Activated naive CD4-positive, alpha-beta T cell treated with anti-CD3 and anti-CD28 coated beads, Interleukin-2, amount 50 U/mL, for 24 hours (primary cell): ENCODE data around the gene ETV7.
"Not testable (repeated sequence)": the region's sequence is repeated elsewhere in the genome, so short reads cannot be mapped to it uniquely, and the experiment has no call there.

Experiments
- H3K27ac Mint-ChIP-seq: one replicate; pipeline ENCODE4 v1.8.0; 2021; ENCODE audit warnings: mild to moderate bottlenecking, mixed read lengths
- H3K27me3 Mint-ChIP-seq: one replicate; pipeline ENCODE4 v1.8.0; 2021; ENCODE audit warnings: mixed read lengths
- H3K36me3 Mint-ChIP-seq: one replicate; pipeline ENCODE4 v1.8.0; 2021; ENCODE audit warnings: mixed read lengths
- H3K4me1 Mint-ChIP-seq: one replicate; pipeline ENCODE4 v1.8.0; 2021; ENCODE audit warnings: mixed read lengths
- H3K4me3 Mint-ChIP-seq: one replicate; pipeline ENCODE4 v1.8.0; 2021; ENCODE audit warnings: mild to moderate bottlenecking, mixed read lengths
- H3K9me3 Mint-ChIP-seq: one replicate; pipeline ENCODE4 v1.8.0; 2021; ENCODE audit warnings: mixed read lengths

Gene ETV7

DNA sequence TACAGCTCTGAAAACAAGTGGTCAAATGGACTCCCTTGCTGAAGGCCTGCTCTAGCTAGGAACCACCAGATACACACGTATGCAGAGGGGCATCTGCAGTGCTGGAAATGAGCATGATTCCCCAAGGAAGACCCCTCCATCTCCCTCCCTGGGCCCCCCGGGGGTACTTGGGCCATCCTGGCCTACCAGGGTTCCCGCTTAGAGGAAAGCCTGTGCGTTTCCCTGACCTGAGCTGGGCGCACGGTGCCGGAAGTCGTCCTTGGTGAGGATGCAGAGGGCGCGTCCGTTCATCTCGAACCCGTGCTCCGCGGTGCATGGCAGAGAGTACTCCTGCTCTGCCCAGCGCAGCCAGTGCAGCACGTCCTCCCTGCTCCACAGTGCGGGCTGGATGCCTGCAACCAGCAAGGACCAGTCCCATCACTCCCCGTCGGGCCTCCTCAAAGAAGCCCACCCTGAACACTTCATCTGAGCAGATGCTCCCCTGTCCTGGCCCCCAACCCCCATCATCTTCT lies 11.8 kb downstream of the ETV7 start:
- H3K36me3 Mint-ChIP-seq, result peaks cover 7% of the 10 kb centered on the region
- no peaks in the 10 kb centered on the region for H3K9me3 Mint-ChIP-seq
- no peaks in the 10 kb centered on the region for H3K27me3 Mint-ChIP-seq
- H3K4me3 Mint-ChIP-seq, result no peak overlapping the region
- H3K4me1 Mint-ChIP-seq, result no peaks in the 10 kb centered on the region
- no peak overlapping the region for H3K27ac Mint-ChIP-seq

DNA sequence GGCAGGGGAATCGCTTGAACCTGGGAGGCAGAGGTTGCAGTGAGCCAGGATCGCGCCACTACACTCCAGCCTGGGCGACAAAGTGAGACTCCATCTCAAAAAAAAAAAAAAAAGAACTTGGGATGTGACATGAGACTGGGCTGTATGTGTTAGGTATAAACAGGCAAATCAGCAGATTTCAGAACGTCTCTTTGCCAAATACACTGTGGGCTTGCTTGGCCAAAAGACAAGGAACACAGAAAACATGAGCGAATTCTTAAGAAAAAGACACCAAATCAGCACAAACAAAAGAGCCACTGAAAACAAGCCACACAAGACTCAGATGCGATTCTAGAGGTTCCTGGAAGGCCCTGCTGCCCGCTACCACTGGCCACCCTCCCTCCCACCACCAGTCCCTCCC lies 12.5 kb downstream of the ETV7 start:
- no peaks in the 10 kb centered on the region for H3K9me3 Mint-ChIP-seq
- H3K4me3 Mint-ChIP-seq, result no peak overlapping the region
- no peaks in the 10 kb centered on the region for H3K4me1 Mint-ChIP-seq
- no peak overlapping the region for H3K27ac Mint-ChIP-seq
- no peaks in the 10 kb centered on the region for H3K27me3 Mint-ChIP-seq
- H3K36me3 Mint-ChIP-seq, result peaks cover 7% of the 10 kb centered on the region

DNA sequence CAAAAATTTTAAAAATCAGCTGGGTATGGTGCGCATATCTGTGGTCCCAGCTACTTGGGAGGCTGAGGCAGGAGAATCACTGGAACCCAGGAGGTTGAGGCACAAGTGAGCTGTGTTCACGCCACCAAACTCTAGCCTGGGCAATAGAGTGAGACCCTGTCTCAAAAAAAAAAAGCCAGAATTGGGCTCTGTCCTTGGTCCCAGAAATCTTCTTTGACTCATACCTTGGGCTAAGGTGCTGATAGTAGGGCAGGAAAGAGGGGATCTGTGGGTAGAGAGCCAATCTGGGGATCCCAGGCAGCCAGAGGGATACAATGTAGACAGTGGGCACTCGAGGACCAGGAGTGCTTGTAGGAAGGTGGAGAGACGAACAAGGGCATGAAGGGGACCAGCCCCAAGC lies 13.3 kb downstream of the ETV7 start:
- H3K27me3 Mint-ChIP-seq, result no peaks in the 10 kb centered on the region
- H3K4me3 Mint-ChIP-seq, result no peak overlapping the region
- no peaks in the 10 kb centered on the region for H3K9me3 Mint-ChIP-seq
- peaks cover 7% of the 10 kb centered on the region for H3K36me3 Mint-ChIP-seq
- H3K27ac Mint-ChIP-seq, result no peak overlapping the region
- H3K4me1 Mint-ChIP-seq, result no peaks in the 10 kb centered on the region

DNA sequence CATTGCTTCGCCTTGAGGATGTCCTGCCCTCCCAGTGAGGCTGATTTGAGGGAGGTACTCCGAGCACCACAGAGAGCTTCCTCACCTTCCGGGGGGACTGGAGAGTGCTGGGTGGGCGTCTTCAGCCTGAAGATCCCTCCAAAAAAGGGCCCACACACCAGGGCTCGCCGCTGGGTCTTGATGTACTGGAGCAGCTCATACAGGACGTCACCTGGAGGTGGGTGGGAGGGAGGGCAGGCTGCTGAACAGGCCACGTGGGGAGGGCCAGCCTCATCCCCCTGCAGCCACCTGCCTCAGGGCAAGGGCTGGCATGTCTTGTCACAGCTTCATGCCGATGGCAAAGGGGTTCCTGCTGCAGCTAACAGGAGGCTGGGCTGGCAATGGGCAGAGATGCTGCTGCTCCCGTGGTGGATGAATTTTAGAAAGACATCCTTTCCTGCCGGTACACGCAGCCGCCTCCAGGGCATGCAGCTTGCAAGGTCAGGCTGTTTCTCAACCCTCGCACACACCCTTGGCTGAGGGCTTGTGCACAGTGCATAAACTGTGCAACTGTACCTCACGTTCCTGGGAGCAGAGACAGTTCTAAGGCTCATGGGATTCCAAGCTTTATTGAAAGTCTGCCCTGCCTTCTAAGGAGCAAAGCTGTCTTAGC lies 14.0 kb downstream of the ETV7 start:
- H3K9me3 Mint-ChIP-seq, result no peaks in the 10 kb centered on the region
- H3K4me1 Mint-ChIP-seq, result no peaks in the 10 kb centered on the region
- H3K27ac Mint-ChIP-seq, result no peak overlapping the region
- H3K36me3 Mint-ChIP-seq, result peaks cover 7% of the 10 kb centered on the region
- no peaks in the 10 kb centered on the region for H3K27me3 Mint-ChIP-seq
- no peak overlapping the region for H3K4me3 Mint-ChIP-seq

DNA sequence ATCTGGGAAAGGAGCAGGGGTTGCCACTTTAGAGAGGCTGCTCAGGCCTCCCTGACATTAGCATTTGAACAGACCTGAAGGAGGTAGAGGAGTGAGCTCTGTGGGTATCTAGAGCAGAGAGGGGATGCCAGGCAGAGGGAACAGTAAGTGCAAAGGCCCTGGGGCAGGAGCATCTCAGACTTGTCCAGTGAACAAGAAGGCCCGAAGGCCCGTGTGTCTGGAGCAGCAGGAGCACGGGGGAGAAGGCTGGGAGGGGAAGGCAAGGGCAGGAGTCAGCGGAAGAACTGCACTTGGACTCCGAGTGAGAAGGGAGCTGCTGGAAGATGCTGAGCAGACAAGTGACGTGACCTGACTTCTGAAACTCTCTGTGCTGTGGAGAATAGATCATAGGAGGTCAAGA lies 15.4 kb downstream of the ETV7 start:
- H3K4me3 Mint-ChIP-seq, result no peak overlapping the region

DNA sequence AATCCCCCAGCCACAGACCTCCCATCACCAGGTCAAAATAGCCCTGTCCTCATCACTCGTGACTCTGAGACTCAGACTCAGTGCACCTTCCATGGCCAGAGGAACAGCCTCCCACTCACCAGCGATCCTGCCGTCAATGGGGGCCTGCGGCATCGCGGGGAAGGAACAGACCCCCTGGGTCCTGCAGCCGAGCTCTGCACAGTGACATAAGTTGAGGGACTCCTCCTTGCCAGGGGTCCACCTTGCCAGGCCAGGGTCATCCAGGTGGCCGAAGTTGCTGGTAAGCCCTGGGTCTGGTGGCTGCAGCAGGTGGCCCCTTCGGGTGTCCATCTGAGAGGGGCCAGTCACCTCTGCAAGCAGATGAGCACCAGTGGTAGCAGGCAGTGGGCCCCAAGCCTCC lies 16.3 kb downstream of the ETV7 start:
- H3K9me3 Mint-ChIP-seq, result no peaks in the 10 kb centered on the region
- no peak overlapping the region for H3K27ac Mint-ChIP-seq
- no peaks in the 10 kb centered on the region for H3K27me3 Mint-ChIP-seq
- H3K4me3 Mint-ChIP-seq, result no peak overlapping the region
- H3K36me3 Mint-ChIP-seq, result peaks cover 7% of the 10 kb centered on the region
- no peaks in the 10 kb centered on the region for H3K4me1 Mint-ChIP-seq

More for the DNA sequence above, 15.4 kb downstream of the ETV7 start:
- no peaks in the 10 kb centered on the region for H3K27me3 Mint-ChIP-seq
- no peaks in the 10 kb centered on the region for H3K9me3 Mint-ChIP-seq
- H3K36me3 Mint-ChIP-seq, result peaks cover 7% of the 10 kb centered on the region
- no peak overlapping the region for H3K27ac Mint-ChIP-seq
- H3K4me1 Mint-ChIP-seq, result no peaks in the 10 kb centered on the region

DNA sequence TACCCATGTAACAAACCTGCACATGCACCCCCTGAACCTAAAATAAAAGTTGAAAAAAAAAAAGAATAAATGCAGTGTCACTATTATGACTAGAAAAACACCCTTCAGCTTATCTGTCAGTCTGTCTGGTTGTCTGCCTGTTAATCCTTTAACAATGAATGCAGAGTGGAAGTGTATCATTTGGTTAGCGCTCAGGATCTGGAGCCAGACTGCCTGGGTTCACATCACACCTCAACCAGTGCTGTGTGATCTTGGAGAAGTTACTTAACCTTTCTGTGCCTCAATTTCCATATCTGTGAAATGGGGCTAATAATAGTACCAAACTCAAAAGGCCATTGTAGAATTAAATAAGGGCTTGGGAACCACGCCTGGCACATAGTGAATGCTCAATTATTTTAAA lies 16.8 kb downstream of the ETV7 start:
- Mint-ChIP-seq H3K27me3 (no peaks in the 10 kb centered on the region), H3K27ac (no peak overlapping the region), H3K9me3 (no peaks in the 10 kb centered on the region), H3K36me3 (peaks cover 7% of the 10 kb centered on the region), H3K4me3 (no peak overlapping the region), H3K4me1 (no peaks in the 10 kb centered on the region)

DNA sequence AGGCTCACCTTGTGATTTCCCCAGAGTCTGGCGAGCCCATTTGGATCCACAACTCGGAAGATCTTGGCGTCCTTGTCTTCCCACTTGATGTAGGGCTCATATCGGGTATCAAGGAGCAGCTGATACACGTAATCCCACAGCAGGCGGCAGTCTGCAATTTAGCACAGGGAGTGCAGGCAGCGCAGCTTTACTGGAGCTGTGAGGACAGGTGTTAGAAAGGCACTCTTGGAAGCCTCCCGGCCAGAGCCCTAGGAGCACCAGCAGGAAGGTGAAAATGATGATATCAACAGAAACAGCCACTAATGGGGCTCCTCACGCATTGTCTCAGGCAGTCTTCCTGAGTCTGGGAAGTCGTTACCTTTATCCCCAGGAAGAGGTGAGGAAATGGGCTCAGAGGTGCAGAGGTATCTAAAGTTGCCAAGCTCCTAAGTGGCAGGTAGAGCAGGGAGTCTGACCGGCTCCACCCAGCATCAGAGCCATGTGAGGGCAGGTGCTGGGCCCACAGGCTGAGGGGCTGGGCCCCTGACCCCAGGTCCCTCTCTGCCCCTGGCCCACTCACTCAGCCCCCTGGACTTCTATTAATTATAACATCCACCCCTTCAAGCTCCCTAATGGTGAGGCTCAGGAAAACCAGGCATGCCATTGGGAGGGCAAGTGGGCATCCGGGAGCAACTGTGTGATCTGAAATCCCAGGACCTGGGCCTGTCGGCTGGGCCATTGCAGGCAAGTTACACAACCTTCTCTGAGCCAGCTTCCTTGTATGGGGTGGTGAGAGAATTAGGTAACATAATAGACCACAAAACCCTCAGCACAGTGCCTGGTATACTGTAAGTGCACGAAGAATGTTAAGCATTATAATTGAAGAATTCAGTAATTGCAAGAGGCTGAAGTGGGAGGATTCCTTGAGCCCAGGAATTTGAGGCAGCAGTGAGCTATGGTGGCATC lies 18.3 kb downstream of the ETV7 start:
- Mint-ChIP-seq H3K27ac (no peak overlapping the region), H3K36me3 (peaks cover 7% of the 10 kb centered on the region), H3K9me3 (no peaks in the 10 kb centered on the region), H3K4me1 (no peaks in the 10 kb centered on the region), H3K4me3 (no peak overlapping the region), H3K27me3 (no peaks in the 10 kb centered on the region)

DNA sequence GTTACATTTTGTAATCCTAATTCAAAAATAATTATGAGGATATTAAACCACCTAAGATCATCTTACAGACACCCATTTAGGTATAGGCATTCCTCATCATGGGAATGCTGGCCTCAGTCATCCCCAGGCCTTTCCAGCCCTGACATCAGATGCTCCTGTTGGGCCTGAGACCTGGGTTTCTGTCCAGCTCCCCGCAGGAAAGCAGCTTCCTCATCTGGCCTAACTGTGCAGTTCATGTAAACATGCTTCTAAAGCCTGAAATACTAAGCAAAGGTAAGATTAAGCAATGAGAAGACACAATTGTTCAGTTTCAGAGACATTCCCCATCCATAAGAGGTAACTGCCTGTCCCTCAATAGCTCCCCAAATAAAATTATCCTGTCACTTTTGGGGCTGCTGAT lies 19.0 kb downstream of the ETV7 start:
- no peak overlapping the region for H3K27ac Mint-ChIP-seq
- no peaks in the 10 kb centered on the region for H3K27me3 Mint-ChIP-seq
- H3K36me3 Mint-ChIP-seq, result peaks cover 7% of the 10 kb centered on the region
- H3K4me3 Mint-ChIP-seq, result no peak overlapping the region
- H3K4me1 Mint-ChIP-seq, result no peaks in the 10 kb centered on the region
- no peaks in the 10 kb centered on the region for H3K9me3 Mint-ChIP-seq

DNA sequence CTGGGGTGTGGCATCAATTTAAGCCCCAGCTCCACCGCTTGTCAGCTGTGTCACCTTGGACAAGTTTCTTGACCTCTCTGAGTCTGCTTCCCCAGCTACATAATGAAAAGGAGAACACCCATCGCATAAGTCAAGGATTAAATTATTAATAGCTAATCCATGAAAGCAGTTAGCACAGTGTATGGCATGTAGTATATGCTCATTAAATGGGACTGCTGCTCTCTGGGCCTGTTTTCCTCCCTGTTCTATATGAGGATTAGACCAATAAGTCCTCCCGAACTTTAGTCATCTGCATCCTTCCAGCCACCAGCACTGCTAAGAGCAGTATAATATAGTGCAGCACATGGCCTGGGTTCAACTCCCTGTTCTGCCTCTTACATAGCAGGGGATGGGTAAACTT lies 19.7 kb downstream of the ETV7 start:
- Mint-ChIP-seq H3K27me3 (no peaks in the 10 kb centered on the region), H3K4me1 (no peaks in the 10 kb centered on the region), H3K4me3 (no peak overlapping the region), H3K36me3 (peaks cover 6% of the 10 kb centered on the region), H3K9me3 (no peaks in the 10 kb centered on the region), H3K27ac (no peak overlapping the region)

DNA sequence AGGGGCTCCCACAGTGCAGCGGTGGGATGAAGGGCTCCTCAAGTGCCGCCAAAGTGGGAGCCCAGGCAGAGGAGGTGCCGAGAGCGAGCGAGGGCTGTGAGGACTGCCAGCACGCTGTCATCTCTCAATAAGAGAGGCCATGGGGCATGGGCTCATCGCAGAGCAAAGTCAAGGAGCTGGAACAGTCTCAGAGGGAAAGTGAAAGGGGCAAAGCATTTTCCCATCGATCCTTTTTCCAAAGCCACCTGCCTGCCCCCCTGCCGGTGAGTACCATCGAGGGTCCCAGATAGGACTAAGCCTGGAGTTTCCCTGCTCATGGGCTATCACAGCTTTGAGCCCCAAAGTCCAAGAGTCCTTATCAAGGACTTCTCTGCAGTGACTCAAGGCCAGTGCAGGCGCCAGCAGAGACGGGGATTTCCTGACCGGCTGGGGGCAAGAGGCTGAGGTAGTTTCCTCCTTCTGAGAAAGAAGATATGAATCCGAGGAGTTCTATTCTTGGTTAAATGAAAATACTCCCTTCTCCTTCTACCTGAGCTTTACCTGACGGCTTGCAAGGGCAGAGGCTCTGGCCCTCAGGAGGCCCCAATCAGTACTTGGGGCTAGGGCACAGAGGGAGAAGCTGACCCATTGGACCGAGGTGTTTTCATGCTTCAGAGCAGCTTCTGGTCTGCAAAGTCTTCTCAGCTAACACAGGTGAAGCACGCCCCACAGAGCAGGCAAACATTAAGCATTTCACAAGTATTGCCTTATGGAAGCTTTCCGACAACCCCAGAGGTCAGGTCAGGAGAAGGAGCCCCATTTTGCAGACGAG lies 22.6 kb downstream of the ETV7 start:
- Mint-ChIP-seq H3K9me3 (no peaks in the 10 kb centered on the region), H3K36me3 (no peaks in the 10 kb centered on the region), H3K4me1 (peaks cover 4% of the 10 kb centered on the region), H3K27me3 (no peaks in the 10 kb centered on the region), H3K27ac (no peak overlapping the region), H3K4me3 (no peak overlapping the region)

DNA sequence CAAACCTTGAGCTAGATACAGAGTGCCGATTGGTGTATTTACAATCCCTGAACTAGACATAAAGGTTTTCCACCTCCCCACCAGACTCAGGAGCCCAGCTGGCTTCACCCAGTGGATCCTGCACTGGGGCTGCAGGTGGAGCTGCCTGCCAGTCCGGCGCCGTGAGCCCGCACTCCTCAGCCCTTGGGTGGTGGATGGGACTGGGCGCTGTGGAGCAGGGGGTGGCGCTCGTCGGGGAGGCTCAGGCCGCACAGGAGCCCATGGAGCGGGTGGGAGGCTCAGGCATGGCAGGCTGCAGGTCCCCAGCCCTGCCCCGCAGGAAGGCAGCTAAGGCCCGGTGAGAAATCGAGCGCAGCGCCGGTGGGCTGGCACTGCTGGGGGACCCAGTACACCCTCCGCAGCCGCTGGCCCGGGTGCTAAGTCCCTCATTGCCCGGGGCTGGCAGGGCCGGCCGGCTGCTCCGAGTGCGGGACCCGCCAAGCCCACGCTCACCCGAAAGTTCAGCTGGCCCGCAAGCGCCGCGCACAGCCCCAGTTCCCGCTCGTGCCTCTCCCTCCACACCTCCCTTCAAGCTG lies 23.3 kb downstream of the ETV7 start:
- H3K36me3 Mint-ChIP-seq, H3K9me3 Mint-ChIP-seq: not testable (repeated sequence)

DNA sequence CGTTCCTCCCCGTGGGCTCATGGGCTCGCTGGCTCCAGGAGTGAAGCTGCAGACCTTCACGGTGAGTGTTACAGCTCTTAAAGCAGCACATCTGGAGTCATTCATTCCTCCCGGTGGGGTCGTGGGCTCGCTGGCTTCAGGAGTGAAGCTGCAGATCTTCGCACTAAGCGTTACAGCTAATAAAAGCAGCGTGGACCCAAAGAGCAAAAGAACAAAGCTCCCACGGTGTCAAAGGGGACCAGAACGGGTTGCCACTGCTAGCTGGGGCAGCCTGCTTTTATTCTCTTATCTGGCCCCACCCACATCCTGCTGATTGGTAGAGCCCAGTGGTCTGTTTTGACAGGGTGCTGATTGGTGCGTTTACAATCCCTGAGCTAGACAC lies 24.1 kb downstream of the ETV7 start:
- not testable (repeated sequence) for H3K4me1 Mint-ChIP-seq, H3K27me3 Mint-ChIP-seq, H3K36me3 Mint-ChIP-seq, H3K9me3 Mint-ChIP-seq, H3K27ac Mint-ChIP-seq, H3K4me3 Mint-ChIP-seq

More for the DNA sequence above, 23.3 kb downstream of the ETV7 start:
- not testable (repeated sequence) for H3K4me3 Mint-ChIP-seq, H3K27ac Mint-ChIP-seq, H3K4me1 Mint-ChIP-seq, H3K27me3 Mint-ChIP-seq

DNA sequence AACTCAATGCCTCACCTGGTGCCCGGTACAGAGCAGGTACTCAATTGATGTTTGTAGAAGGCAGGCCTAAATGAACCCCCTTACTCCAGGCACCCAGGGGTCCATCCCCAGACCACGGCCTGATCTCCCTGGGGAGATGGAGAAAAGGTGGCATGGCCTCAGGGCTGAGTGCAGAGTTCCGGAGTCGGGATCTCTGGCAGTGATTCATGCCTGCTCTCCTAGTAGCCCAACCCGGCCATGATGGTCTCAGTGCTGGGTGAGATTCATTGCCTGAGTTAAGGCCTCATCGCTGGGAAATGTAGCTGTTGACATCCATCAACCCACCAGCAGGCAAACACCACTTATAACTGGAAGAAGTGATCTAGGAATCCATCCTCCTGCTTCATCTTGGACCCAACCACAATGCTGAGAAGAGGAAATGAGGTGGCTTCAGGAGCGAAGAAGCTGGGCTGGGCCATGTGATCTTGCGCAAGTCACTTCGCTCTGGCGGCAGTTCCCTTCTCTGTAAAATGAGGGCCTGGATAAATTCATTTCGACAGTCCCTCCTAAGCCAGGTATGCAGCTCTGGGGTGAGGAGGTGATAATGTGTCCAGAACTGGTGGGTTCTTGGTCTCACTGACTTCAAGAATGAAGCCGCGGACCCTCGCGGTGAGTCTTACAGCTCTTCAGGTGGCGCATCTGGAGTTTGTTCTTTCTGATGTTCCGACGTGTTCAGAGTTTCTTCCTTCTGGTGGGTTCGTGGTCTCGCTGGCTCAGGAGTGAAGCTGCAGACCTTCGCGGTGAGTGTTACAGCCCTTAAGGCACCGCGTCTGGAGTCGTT lies 24.7 kb downstream of the ETV7 start:
- Mint-ChIP-seq H3K27ac (no peak overlapping the region), H3K4me3 (no peak overlapping the region), H3K27me3 (no peaks in the 10 kb centered on the region), H3K4me1 (peaks cover 7% of the 10 kb centered on the region), H3K36me3 (no peaks in the 10 kb centered on the region), H3K9me3 (no peaks in the 10 kb centered on the region)

DNA sequence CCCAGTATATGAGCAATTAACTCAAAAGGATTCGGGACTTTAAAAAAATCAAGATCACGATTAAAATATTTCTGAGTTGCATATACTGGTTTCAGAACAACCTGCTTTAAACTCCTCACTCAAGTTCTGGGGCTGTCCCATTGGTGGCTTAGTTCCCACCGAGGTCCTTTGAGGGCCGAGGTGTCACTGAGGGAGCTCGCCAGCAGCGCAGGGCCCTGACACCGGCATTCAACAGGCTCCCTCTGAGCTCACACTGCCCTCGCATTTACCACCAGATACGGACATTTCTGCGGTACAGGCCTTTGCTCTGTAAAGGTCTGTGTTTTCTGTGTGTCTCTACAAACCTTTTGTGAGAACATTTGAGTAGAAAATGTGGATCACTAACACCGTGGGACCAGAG lies 26.4 kb downstream of the ETV7 start:
- no peak overlapping the region for H3K4me3 Mint-ChIP-seq
- no peaks in the 10 kb centered on the region for H3K27me3 Mint-ChIP-seq
- H3K9me3 Mint-ChIP-seq, result no peaks in the 10 kb centered on the region
- peaks cover 8% of the 10 kb centered on the region for H3K4me1 Mint-ChIP-seq
- H3K36me3 Mint-ChIP-seq, result no peaks in the 10 kb centered on the region
- H3K27ac Mint-ChIP-seq, result no peak overlapping the region
